ENCODE data around the gene DENR.
"Not testable (repeated sequence)": the region's sequence is repeated elsewhere in the genome, so short reads cannot be mapped to it uniquely, and the experiment has no call there.

DENR gene, protein sequence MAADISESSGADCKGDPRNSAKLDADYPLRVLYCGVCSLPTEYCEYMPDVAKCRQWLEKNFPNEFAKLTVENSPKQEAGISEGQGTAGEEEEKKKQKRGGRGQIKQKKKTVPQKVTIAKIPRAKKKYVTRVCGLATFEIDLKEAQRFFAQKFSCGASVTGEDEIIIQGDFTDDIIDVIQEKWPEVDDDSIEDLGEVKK

DNA sequence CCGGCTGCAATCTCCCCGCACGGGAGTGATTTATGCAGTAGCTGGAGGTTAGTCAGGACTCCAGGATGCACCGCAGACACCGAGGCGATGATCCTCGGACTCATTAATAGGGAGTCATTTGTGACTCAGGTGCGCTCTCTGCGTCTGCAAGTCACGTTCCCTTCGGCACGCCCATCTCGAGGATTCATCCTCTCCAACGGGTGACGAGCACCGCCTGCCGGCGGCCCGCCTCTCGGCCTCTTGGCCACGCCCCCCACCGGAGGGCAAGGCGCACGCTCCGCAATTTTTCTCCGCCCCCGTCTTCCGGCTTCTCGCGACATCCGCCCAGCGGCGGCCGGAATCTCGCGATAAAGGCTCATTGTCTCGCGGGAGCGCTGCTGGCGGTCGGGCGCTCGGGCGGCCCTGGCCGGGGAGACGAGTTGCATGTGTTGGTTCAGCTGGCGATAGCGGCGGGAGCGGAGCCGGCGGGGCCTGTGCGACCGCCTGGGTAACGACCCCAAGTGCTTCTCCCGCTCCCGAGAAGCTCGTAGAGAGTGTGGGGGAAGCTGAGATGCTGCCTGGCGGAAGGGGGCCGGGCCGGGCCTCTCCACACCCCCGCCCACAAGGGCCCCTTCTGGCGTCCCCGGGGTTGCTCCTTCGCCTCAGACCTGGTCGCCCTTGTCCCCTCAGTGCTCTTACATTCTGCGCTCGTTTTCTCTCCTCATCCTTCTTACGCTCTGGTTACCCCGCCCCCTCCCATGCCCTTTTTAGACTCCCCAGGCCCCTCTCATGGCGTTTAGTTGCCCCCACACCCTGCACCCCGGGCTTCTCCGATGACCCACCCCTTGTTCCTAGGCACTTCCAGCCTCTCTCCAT lies at the start of gene DENR:
Gene DENR, plus strand, starts transcription at position 361 of the 855 bp plus-strand sequence. CDS start 878 bp downstream, outside the sequence.
- peak; percentile 99 for DNase-seq

DNA sequence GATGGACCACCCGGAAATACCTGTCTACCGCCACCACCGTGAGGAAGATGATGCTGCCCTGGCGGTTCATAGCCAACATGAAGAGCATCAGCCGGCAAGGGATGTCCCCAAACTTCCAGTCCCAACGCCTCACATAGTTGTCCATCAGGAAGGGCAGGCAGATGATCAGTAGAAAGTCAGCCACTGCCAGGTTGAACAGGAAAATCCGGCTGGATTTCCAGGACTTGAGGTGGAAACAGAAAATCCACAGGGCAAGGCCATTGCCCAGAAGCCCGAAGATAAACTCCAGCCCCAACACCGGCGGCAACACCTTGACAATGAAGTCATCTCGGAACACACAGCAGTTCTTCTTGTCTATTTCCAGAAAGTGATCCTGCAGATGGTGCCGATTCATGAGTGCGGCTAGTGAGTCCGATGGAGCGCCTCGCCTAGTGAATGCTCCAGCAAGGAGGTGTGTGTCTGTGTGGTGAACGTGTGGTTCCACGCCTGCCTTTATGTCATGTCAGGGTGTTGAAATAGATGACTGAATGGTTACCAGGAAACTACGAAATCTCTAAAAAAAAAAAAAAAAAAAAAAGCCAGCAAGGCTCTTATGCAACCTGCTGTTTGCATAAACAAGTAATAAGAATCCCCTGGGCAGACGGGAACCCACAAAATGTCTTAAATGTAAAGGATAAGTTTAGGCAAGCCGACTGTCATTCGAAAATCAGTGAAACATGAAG lies 49.6 kb upstream of the DENR start, which contains the start of gene HCAR2:
Gene HCAR2, minus strand, starts transcription at position 468 of the 722 bp plus-strand sequence. Its CDS starts 74 bp downstream, at position 394.
- not testable (repeated sequence) for DNase-seq

DNA sequence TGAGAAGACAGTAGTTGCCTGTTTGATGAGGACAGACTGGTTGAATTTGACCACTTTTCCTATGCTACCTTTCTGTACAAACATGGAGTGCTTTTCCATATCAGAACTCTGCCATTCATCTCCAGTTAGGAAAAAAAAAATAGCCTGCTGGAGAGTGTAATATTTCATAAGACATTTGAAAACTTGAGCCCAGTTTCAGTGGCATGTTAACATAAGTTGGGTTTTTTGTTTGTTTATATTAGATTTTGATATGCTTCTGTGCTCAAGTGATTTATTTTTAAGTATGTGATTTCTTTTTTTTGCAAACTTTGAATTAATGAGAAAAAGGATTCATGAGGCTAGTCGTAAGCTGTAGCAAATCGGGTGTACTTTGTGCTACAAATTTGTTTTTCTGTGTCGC lies 48.8 kb upstream of the DENR start:
- not testable (repeated sequence) for DNase-seq

DNA sequence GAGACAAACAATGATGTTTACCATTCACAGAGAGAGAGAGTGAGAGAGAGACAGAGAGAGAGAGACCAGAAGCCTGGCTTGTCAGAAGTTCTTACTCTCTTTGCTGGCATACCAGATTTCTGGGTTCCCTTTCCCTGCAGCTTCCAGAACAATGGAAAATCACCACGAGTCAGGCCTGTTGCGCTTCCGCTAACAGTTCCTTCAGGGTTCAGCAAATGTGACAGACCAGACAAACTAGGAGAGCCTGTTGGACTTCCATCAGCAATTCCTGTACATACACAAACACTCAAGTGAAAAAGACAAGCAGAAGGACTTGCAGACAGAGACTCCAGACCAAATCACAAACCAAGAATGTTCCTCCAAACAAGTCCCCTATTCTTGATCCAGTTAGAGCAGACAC lies 43.3 kb upstream of the DENR start:
- DNase-seq = not testable (repeated sequence)

DNA sequence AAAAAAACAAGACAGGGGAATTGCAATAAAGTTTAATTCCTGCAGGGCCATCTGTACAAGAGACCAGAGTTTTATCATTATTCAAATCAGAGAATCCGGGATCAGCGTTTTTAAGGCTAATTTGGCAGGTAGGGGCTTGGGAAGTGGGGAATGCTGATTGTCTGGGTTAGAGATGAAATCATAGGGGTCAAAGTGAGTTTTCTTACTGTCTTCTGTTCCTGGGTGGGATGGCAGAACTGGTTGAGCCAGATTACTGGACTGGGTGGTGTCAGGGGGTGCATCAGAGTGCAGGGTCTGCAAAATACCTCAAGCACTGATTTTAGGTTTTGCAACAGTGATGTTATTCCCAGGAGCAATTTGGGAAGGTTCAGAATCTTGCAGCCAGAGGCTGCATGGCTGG lies 42.3 kb upstream of the DENR start:
- DNase-seq = not testable (repeated sequence)

DNA sequence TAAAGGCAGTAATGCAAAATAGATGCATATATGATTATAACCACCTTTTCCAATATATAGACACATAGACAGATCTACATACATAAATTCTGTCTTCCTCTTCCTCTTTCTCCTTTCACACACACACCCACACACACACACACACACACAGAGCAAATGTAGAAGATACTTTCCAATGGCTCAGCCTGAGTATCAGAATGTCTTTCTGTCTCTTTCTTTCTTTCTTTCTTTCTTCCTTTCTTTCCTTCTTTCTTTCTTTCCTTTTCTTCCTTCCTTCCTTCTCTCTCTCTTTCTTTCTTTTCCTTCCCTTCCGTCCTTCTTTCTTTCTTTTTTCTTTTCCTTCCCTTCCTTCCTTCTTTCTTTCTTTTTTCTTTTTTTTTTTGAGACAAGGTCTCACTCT lies 41.4 kb upstream of the DENR start:
- not testable (repeated sequence) for DNase-seq

DNA sequence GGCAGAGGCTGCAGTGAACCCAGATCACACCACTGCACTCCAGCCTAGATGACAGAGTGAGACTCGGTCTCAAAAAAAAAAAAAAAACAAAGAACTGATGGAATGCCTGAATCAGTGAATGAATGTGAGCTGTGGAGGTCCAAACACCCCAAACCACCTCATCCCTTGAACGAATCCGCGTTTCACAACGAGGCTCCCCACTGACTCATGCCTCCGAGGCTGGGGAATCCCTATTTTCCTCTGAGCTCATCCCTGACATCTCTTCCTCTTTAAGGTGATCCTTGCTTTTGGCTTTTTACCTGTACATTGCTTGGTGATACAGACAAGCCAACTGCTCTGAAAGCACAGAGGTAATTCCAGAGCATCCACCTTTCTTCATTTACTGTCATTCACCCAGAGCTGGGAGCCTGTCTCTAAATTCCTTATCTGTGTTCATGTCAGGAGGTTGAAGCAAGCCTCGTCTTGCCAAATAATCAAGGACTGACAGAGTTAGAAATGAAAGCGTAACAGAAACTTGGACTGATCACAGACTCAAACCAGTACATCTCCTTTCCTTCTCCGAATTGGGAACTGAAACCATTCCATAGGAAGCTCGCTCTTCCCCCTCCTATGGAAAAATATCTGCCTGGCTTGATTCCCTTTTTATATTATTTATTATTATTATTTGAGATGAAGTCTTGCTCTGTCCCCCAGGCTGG lies 39.0 kb upstream of the DENR start:
- DNase-seq = not testable (repeated sequence)

DNA sequence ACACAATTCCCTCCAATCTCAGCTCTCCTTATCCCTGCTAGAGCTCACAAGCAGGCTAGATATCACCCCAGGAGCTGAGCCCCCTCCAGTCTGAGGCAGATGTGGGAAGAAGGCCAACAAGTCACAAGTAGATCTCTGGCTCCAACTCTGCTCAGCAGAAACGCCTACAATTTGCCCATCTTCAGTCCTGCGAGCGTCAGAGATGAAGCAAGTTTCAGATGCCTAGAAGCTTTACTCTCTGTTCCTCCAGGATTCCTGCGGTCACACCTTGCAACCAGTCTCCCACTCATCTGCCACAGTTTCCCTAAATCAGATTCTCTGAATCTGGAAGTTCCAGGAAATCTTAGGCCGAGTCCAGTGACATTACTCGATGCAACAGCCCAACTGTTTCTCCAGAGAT lies 37.4 kb upstream of the DENR start:
- not testable (repeated sequence) for DNase-seq

DNA sequence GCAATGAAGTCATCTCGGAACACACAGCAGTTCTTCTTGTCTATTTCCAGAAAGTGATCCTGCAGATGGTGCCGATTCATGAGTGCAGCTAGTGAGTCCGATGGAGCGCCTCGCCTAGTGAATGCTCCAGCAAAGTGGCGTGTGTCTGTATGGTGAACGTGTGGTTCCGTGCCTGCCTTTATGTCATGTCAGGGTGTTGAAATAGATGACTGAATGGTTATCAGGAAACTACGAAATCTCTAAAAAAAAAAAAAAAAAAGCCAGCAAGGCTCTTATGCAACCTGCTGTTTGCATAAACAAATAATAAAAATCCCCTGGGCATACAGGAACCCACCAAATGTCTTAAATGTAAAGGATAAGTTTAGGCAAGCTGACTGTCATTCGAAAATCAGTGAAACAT lies 36.0 kb upstream of the DENR start, which contains the start of gene HCAR3:
Gene HCAR3, minus strand, starts transcription at position 154 of the 400 bp plus-strand sequence. Its CDS starts 74 bp downstream, at position 80.
- DNase-seq = not testable (repeated sequence)

DNA sequence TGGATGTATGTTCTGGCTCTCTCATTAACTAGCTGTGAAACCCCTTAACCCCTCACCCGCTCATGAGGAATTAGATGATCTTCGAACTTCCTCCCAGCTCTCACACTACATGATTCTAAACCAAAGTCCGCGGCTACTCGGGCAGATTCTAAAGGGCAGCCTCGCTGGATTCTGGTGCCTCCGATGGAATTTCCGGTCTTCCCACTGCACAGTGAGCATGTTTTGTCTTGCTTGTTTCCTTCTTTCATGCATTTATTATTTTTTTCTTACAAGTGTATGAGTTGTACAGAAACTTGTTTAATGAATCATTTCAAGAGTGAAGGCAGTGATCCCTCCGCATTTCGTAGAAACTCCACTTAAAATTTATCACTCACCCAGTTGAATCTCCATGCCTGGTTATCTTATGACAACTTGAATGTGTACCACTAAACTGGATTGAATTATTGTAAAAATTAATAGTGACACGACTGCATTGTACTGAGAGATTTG lies 31.5 kb upstream of the DENR start:
- no peak for DNase-seq

DNA sequence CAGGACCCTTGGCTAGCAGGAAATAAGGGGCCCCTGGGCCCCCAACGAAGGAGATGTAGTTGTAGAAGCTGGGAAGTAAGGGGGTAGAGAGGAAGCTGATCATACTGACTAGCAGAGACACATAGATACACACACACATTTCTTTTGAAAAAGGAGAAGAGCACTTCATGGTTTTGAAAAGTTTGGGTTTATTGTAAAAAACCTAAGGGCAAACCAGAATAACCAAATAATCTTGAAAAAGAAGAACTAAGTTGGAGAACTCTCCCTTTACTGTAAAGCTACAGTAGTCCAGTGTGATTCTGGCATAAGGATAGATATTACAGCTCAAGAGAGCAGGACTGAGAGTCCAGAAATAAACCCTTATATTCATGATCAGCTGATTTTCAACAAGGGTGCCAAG lies 30.2 kb upstream of the DENR start:
- DNase-seq = no peak

DNA sequence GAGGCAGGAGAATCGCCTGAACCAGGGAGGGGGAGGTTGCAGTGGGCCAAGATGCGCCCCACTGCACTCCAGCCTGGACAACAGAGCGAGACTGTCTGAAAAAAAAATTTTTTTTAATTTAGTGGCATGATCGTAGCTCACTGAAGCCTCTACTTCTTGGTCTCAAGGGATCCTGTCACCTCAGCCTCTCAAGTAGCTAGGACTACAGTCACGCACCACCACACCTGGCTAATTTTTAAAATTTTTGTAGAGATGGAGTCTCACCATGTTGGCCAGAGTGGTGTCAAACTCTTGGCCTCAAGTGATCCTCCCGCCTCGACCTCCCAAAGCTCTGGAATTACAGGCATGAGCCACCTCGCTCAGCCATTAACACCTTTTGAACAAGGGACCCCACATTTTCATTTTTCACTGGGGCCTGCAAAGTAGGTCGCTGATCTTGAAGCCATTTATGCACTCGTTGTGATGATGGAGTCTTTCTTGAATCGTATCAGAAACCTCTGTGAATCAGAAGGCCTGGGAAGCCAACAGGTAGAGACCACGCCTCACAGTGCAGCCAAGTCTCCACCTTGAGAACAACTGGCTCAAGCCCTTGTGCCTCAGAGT lies 27.9 kb upstream of the DENR start:
- no peak for DNase-seq

DNA sequence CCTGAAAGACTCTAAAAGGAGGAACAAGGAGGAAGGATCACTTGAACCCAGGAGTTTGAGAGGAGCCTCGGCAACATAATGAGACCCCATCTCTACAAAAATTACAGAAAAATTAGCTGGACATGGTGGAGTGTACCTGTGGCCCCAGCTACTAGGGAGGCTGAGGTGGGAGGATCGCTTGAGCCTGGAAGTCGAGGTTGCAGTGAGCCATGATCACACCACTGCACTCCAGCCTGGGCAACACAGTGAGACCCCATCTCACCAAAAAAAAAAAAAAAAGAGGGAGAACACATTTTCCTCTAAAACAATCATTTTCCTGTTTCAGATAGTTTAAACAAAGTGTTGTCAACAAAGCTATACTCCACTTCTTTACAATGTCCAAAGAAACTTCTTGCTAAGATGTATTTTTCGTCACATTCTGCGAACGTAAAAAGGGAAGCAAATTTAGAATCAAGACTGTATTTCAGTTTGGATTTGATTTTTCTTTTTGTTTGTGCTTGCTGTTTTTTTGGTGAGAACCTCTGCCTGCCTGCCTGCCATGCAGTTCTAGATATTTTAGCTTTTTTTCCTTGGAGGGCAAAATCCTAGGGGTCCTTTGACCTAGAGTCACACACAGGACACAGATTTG lies 27.1 kb upstream of the DENR start:
- no peak for DNase-seq

DNA sequence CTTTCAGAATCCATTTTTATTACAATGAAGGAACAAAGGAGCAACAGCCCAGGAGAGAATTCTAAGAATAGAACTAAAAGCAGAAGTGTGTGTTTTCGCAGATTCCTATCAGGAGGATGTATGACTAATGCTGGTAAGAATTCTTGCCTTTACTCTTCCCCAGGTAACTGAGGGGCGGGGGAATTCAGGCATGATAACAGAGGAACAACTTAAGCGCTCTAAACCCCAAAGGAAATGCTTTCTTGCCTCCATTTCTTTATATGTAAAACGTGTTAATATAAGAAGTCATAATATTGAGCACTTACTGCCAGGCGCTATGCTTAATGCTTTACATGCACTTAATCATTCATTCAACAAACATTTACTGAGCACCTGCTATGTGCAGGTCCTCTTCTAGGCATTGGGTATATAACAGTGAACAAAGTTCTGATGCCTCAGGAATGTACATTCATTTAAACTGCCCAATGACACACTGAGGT lies 26.5 kb upstream of the DENR start:
- no peak for DNase-seq

DNA sequence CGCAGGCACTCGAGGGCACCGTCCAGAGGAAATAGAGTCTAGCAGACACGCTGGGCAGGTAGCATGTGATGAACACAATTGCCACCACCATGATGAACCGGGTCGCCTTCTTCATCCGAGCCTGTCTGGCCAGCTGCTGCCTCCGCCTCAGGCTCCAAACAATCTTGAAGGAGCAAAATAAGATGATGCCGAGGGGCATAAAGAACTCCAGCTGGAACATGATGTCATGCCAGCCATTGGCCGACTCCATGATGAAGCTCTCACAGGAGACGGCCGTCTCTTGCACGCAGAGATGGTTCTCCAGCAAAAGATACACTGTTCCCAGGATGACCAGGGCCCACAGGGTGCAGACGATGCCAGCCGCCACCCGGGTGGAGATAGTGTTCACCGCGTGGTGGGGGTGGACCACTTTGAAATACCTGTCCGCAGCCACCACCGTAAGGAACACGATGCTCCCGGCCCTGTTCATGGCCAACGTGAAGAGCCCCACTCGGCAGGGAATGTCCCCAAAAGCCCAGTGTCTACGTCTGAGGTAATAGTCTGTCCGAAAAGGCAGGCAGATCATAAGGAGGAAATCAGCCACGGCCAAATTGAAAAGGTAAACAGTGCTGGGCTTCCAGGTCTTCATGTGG lies 22.9 kb upstream of the DENR start:
- DNase-seq = no peak

DNA sequence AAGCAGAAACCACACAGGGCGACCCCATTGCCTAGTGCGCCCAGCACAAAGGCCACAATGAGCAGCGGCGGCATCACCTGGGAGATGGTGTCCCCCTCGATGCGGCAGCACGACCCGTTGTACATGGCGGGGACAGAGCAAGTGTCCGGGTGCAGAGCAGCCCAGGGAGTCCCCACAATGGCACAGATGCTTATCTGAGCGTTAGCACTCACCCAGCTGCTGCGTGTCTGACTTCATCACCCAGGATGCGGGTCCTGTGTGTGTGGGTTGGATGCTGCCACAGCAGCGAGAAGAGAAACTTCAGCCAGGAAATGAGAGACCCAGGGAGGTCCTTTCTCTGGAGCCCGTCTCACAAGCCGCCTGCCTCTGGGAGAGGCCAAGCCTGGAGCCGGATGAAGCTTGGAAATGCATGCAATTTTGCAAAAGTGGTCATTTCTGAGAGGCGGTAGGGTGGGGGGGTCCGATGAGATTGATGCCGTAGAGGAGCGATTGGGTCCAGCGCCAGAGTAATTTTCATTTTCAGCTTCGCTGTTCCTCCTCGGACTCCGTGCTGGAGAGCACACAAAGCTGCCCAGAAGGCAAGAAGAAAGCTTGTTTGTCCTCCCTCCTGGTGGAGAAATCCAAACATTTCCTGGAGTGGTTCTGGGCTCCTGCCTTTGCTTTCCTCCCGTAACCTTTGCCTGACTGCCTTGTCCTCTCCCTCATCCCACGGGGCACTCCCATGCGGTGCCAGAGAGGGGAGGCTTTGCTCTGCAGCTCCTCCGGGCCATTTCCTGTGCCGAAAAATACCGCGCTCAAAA lies 22.2 kb upstream of the DENR start, which contains the start of gene HCAR1:
Gene HCAR1, minus strand, starts transcription at position 630 of the 800 bp plus-strand sequence. Its CDS starts 505 bp downstream, at position 125.
- DNase-seq = peak; percentile 46

DNA sequence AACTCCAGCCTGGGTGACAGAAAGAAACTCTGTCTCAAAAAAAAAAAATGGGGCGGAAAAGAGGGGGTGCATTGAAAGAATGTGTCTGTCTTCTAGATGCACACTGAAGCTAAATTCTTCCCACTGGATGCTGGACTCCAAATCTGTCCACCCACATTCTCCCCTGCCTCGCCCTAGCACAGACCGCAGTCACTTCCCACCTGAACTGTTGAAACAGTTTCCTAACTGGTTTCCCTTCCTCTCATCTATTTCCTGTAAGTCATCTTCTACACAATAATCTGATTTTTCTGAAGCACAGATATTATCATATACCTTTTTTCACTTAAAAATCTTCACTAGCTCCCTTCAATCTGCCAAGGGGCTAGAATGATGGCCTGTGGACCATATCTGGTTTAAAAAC lies 20.5 kb upstream of the DENR start:
- peak; percentile 30 for DNase-seq

DNA sequence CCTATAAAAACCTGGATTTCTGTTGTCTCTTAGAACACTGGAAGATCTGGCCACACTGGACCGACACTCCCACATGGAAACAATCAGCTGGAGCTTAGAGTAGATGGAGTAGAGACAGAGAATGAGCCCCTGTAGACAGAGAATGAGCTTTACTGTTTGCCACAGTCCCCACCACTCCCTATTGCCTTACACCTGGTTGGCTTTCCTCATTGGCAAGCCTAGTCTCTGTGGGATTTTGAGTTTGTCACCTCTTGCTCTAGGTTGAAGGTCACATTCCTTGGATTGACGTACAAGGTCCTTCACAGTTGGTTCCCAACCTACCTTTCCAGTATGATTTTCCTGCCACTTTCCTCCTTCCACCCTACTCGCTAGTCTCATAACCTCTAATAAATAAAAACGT lies 20.0 kb upstream of the DENR start:
- no peak for DNase-seq

DNA sequence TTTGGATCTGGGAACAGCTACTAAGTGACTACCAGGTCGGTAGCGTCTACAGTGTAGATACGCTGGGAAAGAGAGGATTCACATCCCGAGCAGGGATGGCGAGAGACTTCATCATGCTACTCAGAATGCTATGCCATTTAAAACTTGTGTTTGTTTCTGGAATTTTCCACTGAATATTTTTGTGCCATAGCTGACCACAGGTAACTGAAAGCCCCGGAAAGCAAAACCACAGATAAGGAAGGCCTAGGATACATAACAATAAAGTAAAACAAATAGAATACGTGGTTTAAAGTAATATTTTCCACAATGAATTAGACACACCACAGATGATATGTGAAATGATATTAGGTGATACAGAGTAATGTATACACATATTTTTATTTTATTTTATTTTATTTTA lies 14.1 kb upstream of the DENR start:
- no peak for DNase-seq

DNA sequence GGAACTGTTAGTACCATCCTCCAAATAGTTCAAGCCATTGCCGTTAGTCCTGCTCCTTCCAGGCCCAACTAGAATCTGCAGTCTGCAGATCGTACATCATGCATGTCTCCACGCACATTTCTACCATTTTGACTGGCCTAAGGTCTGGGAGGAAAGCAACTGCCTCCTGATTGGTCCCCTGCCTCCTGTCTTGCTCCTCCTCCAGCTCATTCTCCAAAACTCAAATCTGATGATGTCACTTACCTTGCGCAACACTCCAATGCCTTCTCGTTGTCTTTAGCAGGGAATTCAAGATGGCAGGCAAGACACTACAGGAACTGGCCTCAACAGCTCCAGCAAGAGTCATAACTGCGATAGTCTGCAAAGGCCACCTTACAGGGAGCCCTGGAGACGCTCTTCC lies 12.3 kb upstream of the DENR start:
- no peak for DNase-seq

Data from activated naive CD4-positive, alpha-beta T cell treated with anti-CD3 and anti-CD28 coated beads, Interleukin-2, amount 50 U/mL, for 16 hours (primary cell).